K562 (cell line): ENCODE results near the gene HOXA7.

ENCODE experiments used
- CREB1 ChIP-seq, 2 experiments: sonication (generic) in 1 of 2; formaldehyde crosslinking in 1 of 2; IDR thresholded peaks; 2 replicates each; pipeline versions ENCODE4 v1.6.1 to v1.8.0; 2012 to 2022; ENCODE audit warnings: inconsistent platforms in 1 of 2, mild to moderate bottlenecking in 1 of 2, missing genetic modification reagents in 1 of 2, moderate library complexity in 1 of 2
- CTCF ChIP-seq, 3 experiments: IDR thresholded peaks in 2 of 3; conservative IDR thresholded peaks in 1 of 3; 2 replicates each; pipeline ENCODE4 v1.5.1; 2011 to 2012; ENCODE audit warnings: low read length in 3 of 3, mild to moderate bottlenecking in 3 of 3, control low read depth in 2 of 3, improper control_type of control experiment in 1 of 3, inconsistent platforms in 1 of 3, low read depth in 1 of 3, mixed read lengths in 1 of 3, moderate library complexity in 1 of 3; ENCODE audit not compliant: insufficient read depth in 2 of 3
- FOS ChIP-seq: IDR thresholded peaks from 3 replicates; pipeline ENCODE4 v1.6.1; 2011; ENCODE audit not compliant: insufficient read length; ENCODE audit errors: extremely low read depth
- HBP1 ChIP-seq: fragments of 450-650 bp; formaldehyde crosslinking; IDR thresholded peaks from 2 replicates; pipeline ENCODE4 v1.4.0; 2022; ENCODE audit warnings: missing genetic modification characterization
- POLR2A ChIP-seq: fragments of 450-650 bp; conservative IDR thresholded peaks from 2 replicates; pipeline ENCODE4 v1.6.1; 2016
- PRPF4 ChIP-seq: fragments of 200-400 bp; formaldehyde crosslinking; IDR thresholded peaks from one replicate; pipeline ENCODE4 v1.6.1; 2017; ENCODE audit warnings: low read length, low read depth, mild to moderate bottlenecking; ENCODE audit not compliant: insufficient read depth, poor library complexity, severe bottlenecking

- TF ChIP-seq FOS (no peak), CREB1 (IDR thresholded peaks at IDR 0.05) (no peak), CREB1 (CRISPR knock-in tag; IDR thresholded peaks at IDR 0.05) (no peak), PRPF4 (no peak), POLR2A (no peak), CTCF (IDR thresholded peaks at IDR 0.05 in 2 of 3, conservative IDR thresholded peaks at IDR 0.05 in 1 of 3; ENCODE audit: insufficient read depth in 2 of 3, low read depth in 1 of 3, low read length in 3 of 3) (no peak), HBP1 (no peak)
Observed at GRCh38 chr7:27194002-27194352, 37.5 kb upstream of the HOXA7 start.
